A549 (cell line): ENCODE data around the gene C1orf174. TPM values are rescaled to one million over a fixed set of nuclear protein-coding genes. Genes with fewer than 3 reads are reported as not detected.

Experiments used
- ATAC-seq, 2 experiments: fragments of 200-7000 bp in 1 of 2; fragments of >200 bp in 1 of 2; cut with Nextera tagmentation in 1 of 2; cut with Tn5 transposase in 1 of 2; 3 replicates each; pipeline versions ENCODE4 v1.8.0 to v1.9.1; 2018 to 2020; ENCODE audit warnings: mild to moderate bottlenecking in 1 of 2, moderate library complexity in 1 of 2
- CTCF ChIA-PET: fragments of 300-600 bp; sonication (Branson Sonifier 250); formaldehyde crosslinking; extraction: SDS; loops from one replicate; lab custom pipeline; 2021; ENCODE audit warnings: antibody characterized with exemption, inconsistent platforms; lab: Yijun Ruan, JAX
- POLR2A ChIA-PET: fragments of 350-600 bp; formaldehyde crosslinking; extraction: SDS; loops from one replicate; lab custom pipeline; 2021; ENCODE audit warnings: antibody characterized with exemption, inconsistent platforms; lab: Yijun Ruan, JAX
- DNase-seq, 2 experiments: peaks; one replicate each; pipeline versions ENCODE4 v3.0.0 to v3.0.0-alpha.2; 2011 to 2016; ENCODE audit warnings: low read depth in 1 of 2, low spot score in 1 of 2
- FAIRE-seq: peaks from 2 replicates; lab custom pipeline; 2011; peaks lifted over from hg19 to GRCh38; lab: Jason Lieb, UNC
- H3K27ac ChIP-seq, 2 experiments: fragments of >200 bp; sonication (Bioruptor Twin); formaldehyde crosslinking; 3 replicates each; pipeline ENCODE4 v1.5.1; 2016 to 2017
- H3K4me1 ChIP-seq: fragments of >200 bp; sonication (Bioruptor Twin); formaldehyde crosslinking; 3 replicates; pipeline ENCODE4 v1.6.1; 2016
- H3K4me2 ChIP-seq: fragments of >200 bp; sonication (Bioruptor Twin); formaldehyde crosslinking; 3 replicates; pipeline ENCODE4 v1.6.1; 2016
- H3K4me3 ChIP-seq: fragments of >200 bp; sonication (Bioruptor Twin); formaldehyde crosslinking; 3 replicates; pipeline ENCODE4 v1.5.1; 2016
- H3K9me3 ChIP-seq: fragments of >200 bp; sonication (Bioruptor Twin); formaldehyde crosslinking; 3 replicates; pipeline ENCODE4 v1.6.1; 2016
- CBX2 ChIP-seq: fragments of 200-600 bp; sonication (generic); IDR thresholded peaks from 2 replicates; pipeline ENCODE4 v1.6.1; 2016; ENCODE audit warnings: low read depth, mild to moderate bottlenecking, borderline replicate concordance
- CHD2 ChIP-seq: fragments of 150-350 bp; IDR thresholded peaks from 2 replicates; pipeline ENCODE4 v1.6.1; 2014; ENCODE audit warnings: low read length; ENCODE audit not compliant: partially characterized antibody
- CHD4 ChIP-seq: fragments of 200-600 bp; sonication (generic); IDR thresholded peaks from 2 replicates; pipeline ENCODE4 v1.6.1; 2016; ENCODE audit warnings: antibody characterized with exemption, mild to moderate bottlenecking, borderline replicate concordance
- EHF ChIP-seq: fragments of 250-450 bp; sonication (Bioruptor Pico); IDR thresholded peaks from 2 replicates; pipeline ENCODE4 v1.5.0; 2020; ENCODE audit warnings: mild to moderate bottlenecking
- FOSL2 ChIP-seq, 2 experiments: fragments of 450-650 bp in 1 of 2; fragments of >200 bp in 1 of 2; sonication (Bioruptor Twin) in 1 of 2; formaldehyde crosslinking; IDR thresholded peaks; 2 replicates each; pipeline versions ENCODE4 v1.5.0 to v1.6.1; 2016 to 2020; ENCODE audit warnings: mild to moderate bottlenecking in 1 of 2, moderate library complexity in 1 of 2
- FOXS1 ChIP-seq: fragments of 250-450 bp; sonication (Bioruptor Pico); IDR thresholded peaks from 2 replicates; pipeline ENCODE4 v1.5.0; 2020; ENCODE audit warnings: mild to moderate bottlenecking, moderate library complexity
- HDAC2 ChIP-seq: fragments of 200-600 bp; sonication (generic); IDR thresholded peaks from 2 replicates; pipeline ENCODE4 v1.6.1; 2016
- HOXA7 ChIP-seq: fragments of 250-450 bp; sonication (Bioruptor Pico); IDR thresholded peaks from 2 replicates; pipeline ENCODE4 v1.5.0; 2020; ENCODE audit warnings: mild to moderate bottlenecking, moderate library complexity
- JUN ChIP-seq, 2 experiments: fragments of >200 bp; sonication (Bioruptor Twin); formaldehyde crosslinking; IDR thresholded peaks; 2 replicates in 1 of 2; 3 replicates in 1 of 2; pipeline ENCODE4 v1.6.1; 2016 to 2017
- KDM1A ChIP-seq: fragments of 200-600 bp; sonication (generic); IDR thresholded peaks from 2 replicates; pipeline ENCODE4 v1.6.1; 2016; ENCODE audit warnings: low read depth, mild to moderate bottlenecking
- KDM5A ChIP-seq: fragments of 200-600 bp; sonication (generic); IDR thresholded peaks from 2 replicates; pipeline ENCODE4 v1.6.1; 2016; ENCODE audit warnings: antibody characterized with exemption, mild to moderate bottlenecking
- MYC ChIP-seq: IDR thresholded peaks from 2 replicates; pipeline ENCODE4 v1.6.1; 2012; ENCODE audit warnings: mild to moderate bottlenecking, inconsistent platforms, low read length, improper control_type of control experiment, borderline replicate concordance
- NFE2L2 ChIP-seq: fragments of 150-350 bp; conservative IDR thresholded peaks from 2 replicates; pipeline ENCODE4 v1.6.1; 2014; ENCODE audit warnings: low read length
- PHF8 ChIP-seq: fragments of 200-600 bp; sonication (generic); IDR thresholded peaks from 2 replicates; pipeline ENCODE4 v1.6.1; 2016; ENCODE audit warnings: low read depth, mild to moderate bottlenecking, antibody characterized with exemption, moderate library complexity, borderline replicate concordance
- POLR2AphosphoS2 ChIP-seq: conservative IDR thresholded peaks from 2 replicates; pipeline ENCODE4 v1.6.1; 2012; ENCODE audit warnings: low read length, improper control_type of control experiment, inconsistent platforms
- RAD21 ChIP-seq, 2 experiments: fragments of >200 bp in 1 of 2; sonication (Bioruptor Twin) in 1 of 2; formaldehyde crosslinking in 1 of 2; IDR thresholded peaks in 1 of 2; conservative IDR thresholded peaks in 1 of 2; 2 replicates in 1 of 2; 3 replicates in 1 of 2; pipeline ENCODE4 v1.6.1; 2012 to 2018; ENCODE audit warnings: inconsistent platforms in 1 of 2
- RARB ChIP-seq: fragments of 250-450 bp; sonication (Bioruptor Pico); IDR thresholded peaks from 2 replicates; pipeline ENCODE4 v1.8.0; 2021; ENCODE audit warnings: mild to moderate bottlenecking, moderate library complexity
- RCOR1 ChIP-seq: fragments of 150-350 bp; IDR thresholded peaks from 2 replicates; pipeline ENCODE4 v1.6.1; 2014; ENCODE audit warnings: antibody characterized with exemption, low read length, low read depth
- RFX5 ChIP-seq: fragments of 450-650 bp; IDR thresholded peaks from 2 replicates; pipeline ENCODE4 v1.7.1; 2014; ENCODE audit warnings: antibody characterized with exemption, mild to moderate bottlenecking, moderate library complexity
- RNF2 ChIP-seq: fragments of 200-600 bp; sonication (generic); IDR thresholded peaks from 2 replicates; pipeline ENCODE4 v1.6.1; 2016; ENCODE audit warnings: low read depth, mild to moderate bottlenecking, antibody characterized with exemption, moderate library complexity, borderline replicate concordance
- ZSCAN20 ChIP-seq: fragments of 250-450 bp; sonication (Bioruptor Pico); IDR thresholded peaks from 2 replicates; pipeline ENCODE4 v1.8.0; 2022; ENCODE audit warnings: mild to moderate bottlenecking, moderate library complexity
- WGBS: methylation state at CpG from one replicate; pipeline ENCODE4 v1.1.6; 2017; ENCODE audit errors: missing lambda C conversion rate; 5-methylcytosine and 5-hydroxymethylcytosine counted together
- polyA plus RNA-seq, 4 experiments: library from polyadenylated mRNA; depleted of rRNA in 3 of 4; stranded (reverse); fragments of >200 nt; fragmentation: RNase III in 1 of 4; extraction: RNeasy Plus Mini Kit Qiagen cat#74134 plus additional on column Dnase treatment in 1 of 4; gene quantifications; 2 replicates in 3 of 4; 3 replicates in 1 of 4; pipeline ENCODE4 v1.2.3, GENCODE V29; 2011 to 2017
- TF ChIP-seq, protein P1 (sequence below): fragments of 150-350 bp; IDR thresholded peaks from 2 replicates; pipeline ENCODE4 v1.6.1; 2014; ENCODE audit warnings: low read depth, mild to moderate bottlenecking, low read length
- TF ChIP-seq, protein P2 (sequence below): fragments of >200 bp; sonication (Bioruptor Twin); formaldehyde crosslinking; IDR thresholded peaks from 2 replicates; pipeline ENCODE4 v1.6.1; 2016
- TF ChIP-seq, protein P3 (sequence below): IDR thresholded peaks from 2 replicates; pipeline ENCODE4 v1.6.1; 2012; ENCODE audit warnings: low read depth, borderline replicate concordance
- TF ChIP-seq, protein P4 (sequence below): fragments of 250-450 bp; sonication (Bioruptor Pico); IDR thresholded peaks from 2 replicates; pipeline ENCODE4 v1.5.0; 2021; ENCODE audit warnings: mild to moderate bottlenecking, moderate library complexity, borderline replicate concordance
- TF ChIP-seq, protein P5 (sequence below): fragments of >200 bp; sonication (Bioruptor Twin); formaldehyde crosslinking; IDR thresholded peaks from 3 replicates; pipeline ENCODE4 v1.6.1; 2016
- TF ChIP-seq, protein P6 (sequence below): fragments of 450-650 bp; IDR thresholded peaks from 2 replicates; pipeline ENCODE4 v1.6.1; 2014; ENCODE audit warnings: antibody characterized with exemption

C1orf174 gene
- polyA plus RNA-seq, 2 of the 4 experiments (the other 2 are of a cell fraction), result 23.9 to 29.7 TPM

DNA sequence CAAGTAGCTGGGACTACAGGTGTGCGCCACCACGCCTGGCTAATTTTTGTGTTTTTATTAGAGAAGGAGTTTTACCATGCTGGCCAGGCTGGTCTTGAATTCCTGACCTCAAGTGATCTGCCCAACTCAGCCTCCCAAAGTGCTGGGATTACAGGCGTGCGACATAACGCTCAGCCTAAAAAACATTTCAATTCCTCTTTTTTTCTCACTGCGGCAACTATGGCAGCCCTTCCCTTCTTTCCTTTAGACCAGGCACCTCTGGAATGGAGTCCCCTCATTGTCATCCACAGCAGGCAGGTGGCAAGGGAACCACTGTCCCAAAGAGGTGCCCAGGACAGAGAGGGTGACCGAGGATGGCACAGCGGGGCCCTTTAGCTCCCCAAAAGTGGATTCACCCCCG lies 57.2 kb downstream of the C1orf174 start:
- FAIRE-seq, result no peak
- Histone ChIP-seq H3K4me2 (no peak overlapping the region), H3K27ac (no peak overlapping the region), H3K4me3 (no peak overlapping the region)
- CTCF ChIA-PET, result no interaction called here
- WGBS, result 95% methylated on average over 9 of the region's 9 CpGs
- TF ChIP-seq, protein P1, sequence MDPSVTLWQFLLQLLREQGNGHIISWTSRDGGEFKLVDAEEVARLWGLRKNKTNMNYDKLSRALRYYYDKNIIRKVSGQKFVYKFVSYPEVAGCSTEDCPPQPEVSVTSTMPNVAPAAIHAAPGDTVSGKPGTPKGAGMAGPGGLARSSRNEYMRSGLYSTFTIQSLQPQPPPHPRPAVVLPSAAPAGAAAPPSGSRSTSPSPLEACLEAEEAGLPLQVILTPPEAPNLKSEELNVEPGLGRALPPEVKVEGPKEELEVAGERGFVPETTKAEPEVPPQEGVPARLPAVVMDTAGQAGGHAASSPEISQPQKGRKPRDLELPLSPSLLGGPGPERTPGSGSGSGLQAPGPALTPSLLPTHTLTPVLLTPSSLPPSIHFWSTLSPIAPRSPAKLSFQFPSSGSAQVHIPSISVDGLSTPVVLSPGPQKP, result no peak
- TF ChIP-seq JUN (IDR thresholded peaks at IDR 0.05) (no peak), HDAC2 (no peak), RNF2 (no peak), POLR2AphosphoS2 (no peak), PHF8 (no peak), RARB (no peak), MYC (no peak), CBX2 (no peak), KDM1A (no peak), CHD2 (no peak), FOSL2 (IDR thresholded peaks at IDR 0.05) (no peak), FOSL2 (CRISPR knock-in tag; IDR thresholded peaks at IDR 0.05) (no peak)
- TF ChIP-seq, protein P2, sequence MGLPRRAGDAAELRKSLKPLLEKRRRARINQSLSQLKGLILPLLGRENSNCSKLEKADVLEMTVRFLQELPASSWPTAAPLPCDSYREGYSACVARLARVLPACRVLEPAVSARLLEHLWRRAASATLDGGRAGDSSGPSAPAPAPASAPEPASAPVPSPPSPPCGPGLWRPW, result no peak
- TF ChIP-seq, protein P3, sequence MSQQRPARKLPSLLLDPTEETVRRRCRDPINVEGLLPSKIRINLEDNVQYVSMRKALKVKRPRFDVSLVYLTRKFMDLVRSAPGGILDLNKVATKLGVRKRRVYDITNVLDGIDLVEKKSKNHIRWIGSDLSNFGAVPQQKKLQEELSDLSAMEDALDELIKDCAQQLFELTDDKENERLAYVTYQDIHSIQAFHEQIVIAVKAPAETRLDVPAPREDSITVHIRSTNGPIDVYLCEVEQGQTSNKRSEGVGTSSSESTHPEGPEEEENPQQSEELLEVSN, result no peak
- TF ChIP-seq, all 56 proteins: peak for 0
- DNase-seq (no peak), ATAC-seq (no peak)
- no peaks in the 10 kb centered on the region; the same call in 2 of the 3 replicates for H3K9me3 ChIP-seq
- no peaks in the 10 kb centered on the region for H3K4me1 ChIP-seq
- POLR2A ChIA-PET, result no interaction called here

DNA sequence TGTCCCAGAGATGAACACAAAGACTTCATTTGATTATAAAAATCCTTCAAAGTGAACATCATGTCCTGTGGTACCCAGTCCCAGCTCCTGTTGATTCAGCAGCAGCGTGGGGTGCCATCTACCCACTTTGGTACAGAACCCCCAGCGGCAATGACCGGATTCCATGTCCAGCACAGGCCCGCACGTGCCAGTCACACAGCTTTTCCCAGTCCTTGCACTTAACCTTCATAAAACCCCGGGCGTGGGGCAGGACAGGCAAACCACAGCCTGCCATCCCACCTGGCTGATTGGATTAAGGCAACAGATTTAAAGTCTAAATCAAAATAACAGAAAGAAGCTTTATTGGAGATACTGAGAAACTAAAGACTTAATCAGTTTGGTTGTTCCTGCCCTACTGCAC lies 58.6 kb downstream of the C1orf174 start:
- POLR2A ChIA-PET, result no interaction called here
- Histone ChIP-seq H3K27ac (no peak overlapping the region), H3K9me3 (peaks cover 7% of the 10 kb centered on the region; the same call in 2 of the 3 replicates), H3K4me1 (no peaks in the 10 kb centered on the region), H3K4me2 (no peak overlapping the region), H3K4me3 (no peak overlapping the region)
- no peak for ATAC-seq
- no peak for DNase-seq
- 94% methylated on average over 5 of the region's 7 CpGs for WGBS
- CTCF ChIA-PET, result interaction anchor here (0.6 kb wide), 1 partner anchor 16 kb away, joined by 3 read pairs; the partner anchor contains the start of gene DFFB
- no peak for TF ChIP-seq RAD21 (conservative IDR thresholded peaks at IDR 0.05 in 1 of 2, IDR thresholded peaks at IDR 0.05 in 1 of 2)
- no peak for TF ChIP-seq RCOR1
- no peak for TF ChIP-seq EHF (CRISPR knock-in tag)
- no peak for TF ChIP-seq ZSCAN20 (CRISPR knock-in tag)
- no peak for TF ChIP-seq JUN (IDR thresholded peaks at IDR 0.05)
- no peak for TF ChIP-seq RARB
- TF ChIP-seq, protein P4, sequence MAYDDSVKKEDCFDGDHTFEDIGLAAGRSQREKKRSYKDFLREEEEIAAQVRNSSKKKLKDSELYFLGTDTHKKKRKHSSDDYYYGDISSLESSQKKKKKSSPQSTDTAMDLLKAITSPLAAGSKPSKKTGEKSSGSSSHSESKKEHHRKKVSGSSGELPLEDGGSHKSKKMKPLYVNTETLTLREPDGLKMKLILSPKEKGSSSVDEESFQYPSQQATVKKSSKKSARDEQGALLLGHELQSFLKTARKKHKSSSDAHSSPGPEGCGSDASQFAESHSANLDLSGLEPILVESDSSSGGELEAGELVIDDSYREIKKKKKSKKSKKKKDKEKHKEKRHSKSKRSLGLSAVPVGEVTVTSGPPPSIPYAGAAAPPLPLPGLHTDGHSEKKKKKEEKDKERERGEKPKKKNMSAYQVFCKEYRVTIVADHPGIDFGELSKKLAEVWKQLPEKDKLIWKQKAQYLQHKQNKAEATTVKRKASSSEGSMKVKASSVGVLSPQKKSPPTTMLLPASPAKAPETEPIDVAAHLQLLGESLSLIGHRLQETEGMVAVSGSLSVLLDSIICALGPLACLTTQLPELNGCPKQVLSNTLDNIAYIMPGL (CRISPR knock-in tag), result no peak
- TF ChIP-seq RFX5, result no peak
- no peak for TF ChIP-seq HOXA7
- no peak for TF ChIP-seq RNF2
- TF ChIP-seq, protein P5, sequence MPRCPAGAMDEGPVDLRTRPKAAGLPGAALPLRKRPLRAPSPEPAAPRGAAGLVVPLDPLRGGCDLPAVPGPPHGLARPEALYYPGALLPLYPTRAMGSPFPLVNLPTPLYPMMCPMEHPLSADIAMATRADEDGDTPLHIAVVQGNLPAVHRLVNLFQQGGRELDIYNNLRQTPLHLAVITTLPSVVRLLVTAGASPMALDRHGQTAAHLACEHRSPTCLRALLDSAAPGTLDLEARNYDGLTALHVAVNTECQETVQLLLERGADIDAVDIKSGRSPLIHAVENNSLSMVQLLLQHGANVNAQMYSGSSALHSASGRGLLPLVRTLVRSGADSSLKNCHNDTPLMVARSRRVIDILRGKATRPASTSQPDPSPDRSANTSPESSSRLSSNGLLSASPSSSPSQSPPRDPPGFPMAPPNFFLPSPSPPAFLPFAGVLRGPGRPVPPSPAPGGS, result no peak
- TF ChIP-seq CHD4, result no peak
- no peak for TF ChIP-seq KDM5A
- TF ChIP-seq NFE2L2, result no peak
- TF ChIP-seq MYC, result no peak
- no peak for TF ChIP-seq PHF8
- TF ChIP-seq FOXS1 (CRISPR knock-in tag), result no peak
- TF ChIP-seq, protein P6, sequence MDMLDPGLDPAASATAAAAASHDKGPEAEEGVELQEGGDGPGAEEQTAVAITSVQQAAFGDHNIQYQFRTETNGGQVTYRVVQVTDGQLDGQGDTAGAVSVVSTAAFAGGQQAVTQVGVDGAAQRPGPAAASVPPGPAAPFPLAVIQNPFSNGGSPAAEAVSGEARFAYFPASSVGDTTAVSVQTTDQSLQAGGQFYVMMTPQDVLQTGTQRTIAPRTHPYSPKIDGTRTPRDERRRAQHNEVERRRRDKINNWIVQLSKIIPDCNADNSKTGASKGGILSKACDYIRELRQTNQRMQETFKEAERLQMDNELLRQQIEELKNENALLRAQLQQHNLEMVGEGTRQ, result no peak
- FAIRE-seq, result no peak
